Measurements from ENCODE around the gene FBRSL1. TPM values are rescaled to one million over a fixed set of nuclear protein-coding genes. Genes with fewer than 3 reads are reported as not detected.
"Not testable (repeated sequence)": the region's sequence is repeated elsewhere in the genome, so short reads cannot be mapped to it uniquely, and the experiment has no call there.

FBRSL1 gene
- total and polyA plus RNA-seq, 2 donors from 2014 or later = 23.8 to 44.7 TPM

DNA sequence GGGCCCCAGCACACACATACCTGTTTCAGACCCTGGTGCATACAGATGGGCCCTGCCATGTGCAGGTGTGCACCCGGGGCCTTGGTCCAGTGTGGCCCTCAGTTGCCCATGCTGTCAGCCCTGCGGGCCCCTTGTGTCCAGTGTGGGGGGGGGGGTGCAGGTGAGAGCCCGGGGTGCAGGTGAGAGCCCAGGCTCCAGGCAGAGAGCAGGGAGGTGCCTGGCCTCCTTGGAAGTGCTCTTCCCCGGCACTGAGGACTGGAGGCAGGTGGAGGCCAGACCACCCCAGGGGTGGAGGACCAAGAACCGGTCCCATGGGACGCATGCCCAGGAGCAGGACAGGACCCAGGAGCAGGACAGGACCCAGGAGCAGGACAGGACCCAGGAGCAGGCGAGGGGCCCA, 40.9 kb downstream of the FBRSL1 start:
- FAIRE-seq (no peak), DNase-seq (no peak)
- peaks cover 0 to 1% (median 0%) of the 10 kb centered on the region in 3 donors for H3K9me3 ChIP-seq (ENCODE audit: control insufficient read depth in 2 of 3, insufficient read depth in 1 of 3, low read length in 3 of 3)
- H3K36me3 ChIP-seq (ENCODE audit: control insufficient read depth in 2 of 3, insufficient read depth in 3 of 3, low read length in 3 of 3) = peaks cover 0 to 1% (median 0%) of the 10 kb centered on the region in 3 donors
- TF ChIP-seq CTCF (IDR thresholded peaks at IDR 0.05; ENCODE audit: borderline replicate concordance, extremely low read depth, insufficient read depth) = no peak
- peaks cover 0 to 5% (median 0%) of the 10 kb centered on the region in 3 donors for H3K4me1 ChIP-seq (ENCODE audit: control insufficient read depth in 2 of 3, insufficient read depth in 2 of 3, low read depth in 1 of 3, low read length in 3 of 3)
- no peak overlapping the region for H3K27ac ChIP-seq (ENCODE audit: low read depth in 2 of 2, low read length in 2 of 2)
- no peaks in the 10 kb centered on the region for H3K27me3 ChIP-seq (ENCODE audit: control insufficient read depth, insufficient read depth, low read length)
- H3K9ac ChIP-seq (ENCODE audit: low read length in 3 of 3) = no peak overlapping the region
- intact Hi-C loops (cut with DNase I) = no loop called here
- H3K4me3 ChIP-seq (ENCODE audit: low read length in 3 of 3) = no peak overlapping the region

- H3K9ac ChIP-seq (ENCODE audit: low read length in 3 of 3); intact Hi-C loops (cut with DNase I); H3K27me3 ChIP-seq (ENCODE audit: control insufficient read depth, insufficient read depth, low read length): not testable (repeated sequence)
These were observed 43.0 kb downstream of the FBRSL1 start for GRCh38 chr12:132532711-132533583.

DNA sequence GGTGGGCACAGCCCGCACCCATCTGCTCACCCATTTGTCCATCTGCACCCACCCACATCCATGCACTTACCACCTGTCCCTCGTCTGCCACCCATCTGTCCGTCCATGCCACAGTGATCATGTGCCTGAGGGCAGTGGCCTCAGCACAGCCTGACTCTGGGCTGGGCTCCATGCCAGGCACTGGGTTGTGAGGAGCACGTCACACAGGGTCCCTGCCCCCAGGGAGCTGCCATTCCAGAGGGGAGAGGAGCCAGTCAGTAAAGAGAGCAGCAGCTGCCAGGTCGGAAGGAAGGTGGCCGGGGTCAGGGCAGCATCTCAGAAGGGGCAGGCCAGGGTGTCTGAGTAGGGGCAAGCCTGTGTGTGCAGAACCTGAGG, 43.6 kb downstream of the FBRSL1 start:
- Histone ChIP-seq H3K27me3 (ENCODE audit: control insufficient read depth, insufficient read depth, low read length) (no peaks in the 10 kb centered on the region), H3K27ac (ENCODE audit: low read depth in 2 of 2, low read length in 2 of 2) (no peak overlapping the region), H3K9ac (ENCODE audit: low read length in 3 of 3) (no peak overlapping the region), H3K4me1 (ENCODE audit: control insufficient read depth in 2 of 3, insufficient read depth in 2 of 3, low read depth in 1 of 3, low read length in 3 of 3) (peaks cover 0 to 5% (median 0%) of the 10 kb centered on the region in 3 donors), H3K36me3 (ENCODE audit: control insufficient read depth in 2 of 3, insufficient read depth in 3 of 3, low read length in 3 of 3) (peaks cover 0 to 5% (median 3%) of the 10 kb centered on the region in 3 donors), H3K9me3 (ENCODE audit: control insufficient read depth in 2 of 3, insufficient read depth in 1 of 3, low read length in 3 of 3) (peaks cover 0 to 7% (median 0%) of the 10 kb centered on the region in 3 donors), H3K4me3 (ENCODE audit: low read length in 3 of 3) (no peak overlapping the region)
- TF ChIP-seq CTCF (IDR thresholded peaks at IDR 0.05; ENCODE audit: borderline replicate concordance, extremely low read depth, insufficient read depth) = no peak
- DNase-seq = no peak
- intact Hi-C loops (cut with DNase I) = no loop called here
- FAIRE-seq = no peak

More at GRCh38 chr12:132532711-132533583, 43.0 kb downstream of the FBRSL1 start:
- not testable (repeated sequence) for H3K36me3 ChIP-seq (ENCODE audit: control insufficient read depth in 2 of 3, insufficient read depth in 3 of 3, low read length in 3 of 3); H3K9me3 ChIP-seq (ENCODE audit: control insufficient read depth in 2 of 3, insufficient read depth in 1 of 3, low read length in 3 of 3); H3K27ac ChIP-seq (ENCODE audit: low read depth in 2 of 2, low read length in 2 of 2); DNase-seq; FAIRE-seq; H3K4me1 ChIP-seq (ENCODE audit: control insufficient read depth in 2 of 3, insufficient read depth in 2 of 3, low read depth in 1 of 3, low read length in 3 of 3); H3K4me3 ChIP-seq (ENCODE audit: low read length in 3 of 3)

DNA sequence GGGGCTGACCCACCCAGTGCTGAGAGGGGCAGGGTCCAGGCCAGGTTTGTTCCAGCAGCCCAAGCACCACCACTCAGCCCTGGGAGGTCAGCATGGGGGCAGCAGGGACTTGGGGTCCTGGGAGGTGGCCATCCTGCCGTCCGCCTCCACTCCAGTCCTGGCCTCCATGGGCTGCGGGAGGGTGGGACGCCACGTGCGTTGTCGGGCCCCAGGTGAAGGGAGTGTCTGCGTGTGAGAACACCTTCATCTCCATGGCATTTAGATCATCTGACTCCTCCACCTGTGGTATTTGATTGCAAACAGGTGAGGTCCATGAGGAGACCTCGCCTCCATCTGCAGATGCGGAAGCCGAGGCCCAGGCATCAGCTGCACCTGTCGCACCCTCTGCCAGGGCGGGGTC, 44.1 kb downstream of the FBRSL1 start:
- H3K9me3 ChIP-seq (ENCODE audit: control insufficient read depth in 2 of 3, insufficient read depth in 1 of 3, low read length in 3 of 3) = peaks cover 0 to 7% (median 0%) of the 10 kb centered on the region in 3 donors
- H3K36me3 ChIP-seq (ENCODE audit: control insufficient read depth in 2 of 3, insufficient read depth in 3 of 3, low read length in 3 of 3) = peaks cover 0 to 5% (median 3%) of the 10 kb centered on the region in 3 donors
- H3K27me3 ChIP-seq (ENCODE audit: control insufficient read depth, insufficient read depth, low read length) = no peaks in the 10 kb centered on the region
- TF ChIP-seq CTCF (IDR thresholded peaks at IDR 0.05; ENCODE audit: borderline replicate concordance, extremely low read depth, insufficient read depth) = no peak
- H3K4me3 ChIP-seq (ENCODE audit: low read length in 3 of 3) = no peak overlapping the region
- H3K27ac ChIP-seq (ENCODE audit: low read depth in 2 of 2, low read length in 2 of 2) = no peak overlapping the region
- intact Hi-C loops (cut with DNase I) = no loop called here
- DNase-seq (no peak), FAIRE-seq (no peak)
- no peak overlapping the region for H3K9ac ChIP-seq (ENCODE audit: low read length in 3 of 3)
- peaks cover 0 to 5% (median 0%) of the 10 kb centered on the region in 3 donors for H3K4me1 ChIP-seq (ENCODE audit: control insufficient read depth in 2 of 3, insufficient read depth in 2 of 3, low read depth in 1 of 3, low read length in 3 of 3)
